Occipital lobe (tissue), 2 donors: ENCODE results near the gene HSD11B2. TPM values are rescaled to one million over a fixed set of nuclear protein-coding genes. Genes with fewer than 3 reads are reported as not detected.
"Not testable (repeated sequence)": the region's sequence is repeated elsewhere in the genome, so short reads cannot be mapped to it uniquely, and the experiment has no call there.

Experiments
- DNase-seq: peaks from one replicate; lab custom pipeline; 2025; lab: John Stamatoyannopoulos, UW
- total RNA-seq: library from RNA; depleted of rRNA; stranded (reverse); fragments of >200 nt; gene quantifications from one replicate; pipeline ENCODE4 v1.2.3, GENCODE V29; 2014

HSD11B2 gene
- total RNA-seq, 1 donor from 2014 or later = not detected

GRCh38 chr16:67413978-67414911 is 16.7 kb upstream of the HSD11B2 start:
- no peak for DNase-seq

- not testable (repeated sequence) for DNase-seq
Measured at GRCh38 chr16:67415421-67415820, 15.5 kb upstream of the HSD11B2 start.

GRCh38 chr16:67415872-67416793 is 14.8 kb upstream of the HSD11B2 start, which contains the start of gene ZDHHC1:
TSS of gene ZDHHC1 (minus strand) at chr16:67416477. CDS start at chr16:67407775, 8,702 bp downstream.
- DNase-seq = peak; percentile 25

- no peak for DNase-seq
Measured at GRCh38 chr16:67417333-67418061, 13.4 kb upstream of the HSD11B2 start.

- DNase-seq = no peak
Measured at GRCh38 chr16:67419502-67419901, 11.4 kb upstream of the HSD11B2 start.

GRCh38 chr16:67419931-67420330 is 11.0 kb upstream of the HSD11B2 start:
- DNase-seq = no peak

- no peak for DNase-seq
Measured at GRCh38 chr16:67421030-67421429, 9.9 kb upstream of the HSD11B2 start.

GRCh38 chr16:67423015-67423414 is 7.9 kb upstream of the HSD11B2 start:
- no peak for DNase-seq

GRCh38 chr16:67423611-67424260 is 7.2 kb upstream of the HSD11B2 start:
- no peak for DNase-seq

GRCh38 chr16:67424261-67424615 is 6.7 kb upstream of the HSD11B2 start:
- no peak for DNase-seq

GRCh38 chr16:67425061-67425460 is 5.9 kb upstream of the HSD11B2 start:
- DNase-seq = no peak

GRCh38 chr16:67425580-67425979 is 5.3 kb upstream of the HSD11B2 start:
- no peak for DNase-seq

GRCh38 chr16:67426022-67426421 is 4.9 kb upstream of the HSD11B2 start:
- no peak for DNase-seq

- no peak for DNase-seq
Measured at GRCh38 chr16:67426950-67427349, 4.0 kb upstream of the HSD11B2 start.

GRCh38 chr16:67428146-67428731 is 2.7 kb upstream of the HSD11B2 start:
- peak; percentile 14 for DNase-seq

- DNase-seq = no peak
Measured at GRCh38 chr16:67429053-67429798, 1.7 kb upstream of the HSD11B2 start.

- no peak for DNase-seq
Measured at GRCh38 chr16:67429799-67430503, 970 bp upstream of the HSD11B2 start.

GRCh38 chr16:67430504-67430976 is 381 bp upstream of the HSD11B2 start:
- no peak for DNase-seq
